ENCODE measurements around the gene RAB11FIP3.

The RAB11FIP3 gene

GRCh38 chr16:564690-565418, 139.4 kb downstream of the RAB11FIP3 start:
- Histone ChIP-seq H3K4me1 (ENCODE audit: control insufficient read depth, insufficient read depth, low read depth, low read length) (peaks cover 54% of the 10 kb centered on the region), H2AK5ac (ENCODE audit: low read length, severe bottlenecking) (peak overlapping the region; percentile 33), H3K9ac (ENCODE audit: low read length) (no peak overlapping the region), H3K4me2 (ENCODE audit: low read length, poor library complexity, severe bottlenecking) (no peak overlapping the region), H2BK5ac (ENCODE audit: low read depth, low read length, poor library complexity, severe bottlenecking) (no peak overlapping the region), H4K91ac (ENCODE audit: low read length) (no peak overlapping the region), H2BK12ac (ENCODE audit: low read length in 2 of 2) (no peak overlapping the region), H3K27ac (ENCODE audit: low read length, poor library complexity, severe bottlenecking) (no peak overlapping the region), H3K9me3 (ENCODE audit: control insufficient read depth, low read length) (no peaks in the 10 kb centered on the region), H2AFZ (ENCODE audit: low read depth, low read length) (no peak overlapping the region), H3K4ac (ENCODE audit: low read depth in 1 of 2, low read length in 2 of 2) (no peak overlapping the region), H3K79me1 (replicated peaks; ENCODE audit: low read length, poor library complexity, severe bottlenecking) (no peaks in the 10 kb centered on the region), H3K4me3 (ENCODE audit: insufficient read depth in 1 of 2, low read depth in 1 of 2, low read length in 2 of 2) (no peak overlapping the region), H3K18ac (ENCODE audit: low read depth in 1 of 2, low read length in 2 of 2) (peak overlapping the region in 1 of 2 experiments; percentile 5), H2BK120ac (ENCODE audit: low read depth, low read length) (no peak overlapping the region), H3K14ac (ENCODE audit: low read length in 2 of 2) (no peak overlapping the region), H3K27me3 (ENCODE audit: control insufficient read depth in 1 of 2, insufficient read depth in 1 of 2, low read length in 2 of 2) (peaks cover 17 to 23% of the 10 kb centered on the region in 2 experiments), H3K36me3 (ENCODE audit: control insufficient read depth in 1 of 2, insufficient read depth in 2 of 2, low read depth in 1 of 2, low read length in 2 of 2) (no peaks in the 10 kb centered on the region), H4K8ac (ENCODE audit: low read length) (peak overlapping the region; percentile 47), H3K23ac (ENCODE audit: low read length in 2 of 2) (no peak overlapping the region), H2BK15ac (ENCODE audit: low read depth, poor library complexity, severe bottlenecking) (peak overlapping the region; percentile 70)
- 89% methylated on average over 42 of the region's 42 CpGs for WGBS
- no peak for DNase-seq

- peak overlapping the region in 1 of 2 experiments; percentile 53 for H3K14ac ChIP-seq (ENCODE audit: low read length in 2 of 2)
- H3K79me1 ChIP-seq (replicated peaks; ENCODE audit: low read length, poor library complexity, severe bottlenecking): no peaks in the 10 kb centered on the region
- H2BK120ac ChIP-seq (ENCODE audit: low read depth, low read length): no peak overlapping the region
- H2BK15ac ChIP-seq (ENCODE audit: low read depth, poor library complexity, severe bottlenecking): no peak overlapping the region
- H3K4me3 ChIP-seq (ENCODE audit: insufficient read depth in 1 of 2, low read depth in 1 of 2, low read length in 2 of 2): peak overlapping the region in 1 of 2 experiments; percentile 28
- H3K9me3 ChIP-seq (ENCODE audit: control insufficient read depth, low read length): no peaks in the 10 kb centered on the region
- peak overlapping the region; percentile 30 for H2AK5ac ChIP-seq (ENCODE audit: low read length, severe bottlenecking)
- 56% methylated on average over 22 of the region's 35 CpGs for WGBS
- peak overlapping the region; percentile 95 for H4K8ac ChIP-seq (ENCODE audit: low read length)
- no peak overlapping the region for H3K9ac ChIP-seq (ENCODE audit: low read length)
- no peak for DNase-seq
- H3K18ac ChIP-seq (ENCODE audit: low read depth in 1 of 2, low read length in 2 of 2): peak overlapping the region; percentile 72 to 86
- H3K4me2 ChIP-seq (ENCODE audit: low read length, poor library complexity, severe bottlenecking): peak overlapping the region; percentile 37
- peak overlapping the region; percentile 9 to 90 for H2BK12ac ChIP-seq (ENCODE audit: low read length in 2 of 2)
- peak overlapping the region; percentile 24 to 39 for H3K4ac ChIP-seq (ENCODE audit: low read depth in 1 of 2, low read length in 2 of 2)
- no peak overlapping the region for H2AFZ ChIP-seq (ENCODE audit: low read depth, low read length)
- peak overlapping the region in 1 of 2 experiments; percentile 61 for H3K23ac ChIP-seq (ENCODE audit: low read length in 2 of 2)
- peaks cover 51% of the 10 kb centered on the region for H3K4me1 ChIP-seq (ENCODE audit: control insufficient read depth, insufficient read depth, low read depth, low read length)
- H2BK5ac ChIP-seq (ENCODE audit: low read depth, low read length, poor library complexity, severe bottlenecking): peak overlapping the region; percentile 20
- no peaks in the 10 kb centered on the region for H3K36me3 ChIP-seq (ENCODE audit: control insufficient read depth in 1 of 2, insufficient read depth in 2 of 2, low read depth in 1 of 2, low read length in 2 of 2)
- H3K27ac ChIP-seq (ENCODE audit: low read length, poor library complexity, severe bottlenecking): peak overlapping the region; percentile 40
- H3K27me3 ChIP-seq (ENCODE audit: control insufficient read depth in 1 of 2, insufficient read depth in 1 of 2, low read length in 2 of 2): peaks cover 17 to 23% of the 10 kb centered on the region in 2 experiments
- H4K91ac ChIP-seq (ENCODE audit: low read length): peak overlapping the region; percentile 65
Measured at GRCh38 chr16:565419-566330, 140.2 kb downstream of the RAB11FIP3 start.

- peak; percentile 71 for DNase-seq
- WGBS: 49% methylated on average over 26 of the region's 26 CpGs
- Histone ChIP-seq H3K9ac (ENCODE audit: low read length) (peak within 1 kb of the TSS; percentile 74), H3K4me2 (ENCODE audit: low read length, poor library complexity, severe bottlenecking) (peak within 1 kb of the TSS; percentile 37), H2AFZ (ENCODE audit: low read depth, low read length) (no peak within 1 kb of the TSS), H3K36me3 (ENCODE audit: control insufficient read depth in 1 of 2, insufficient read depth in 2 of 2, low read depth in 1 of 2, low read length in 2 of 2) (no peaks in the 10 kb centered on the region), H2AK5ac (ENCODE audit: low read length, severe bottlenecking) (peak within 1 kb of the TSS; percentile 88), H2BK5ac (ENCODE audit: low read depth, low read length, poor library complexity, severe bottlenecking) (peak within 1 kb of the TSS; percentile 20), H2BK15ac (ENCODE audit: low read depth, poor library complexity, severe bottlenecking) (peak within 1 kb of the TSS; percentile 71), H4K8ac (ENCODE audit: low read length) (peak within 1 kb of the TSS; percentile 97), H3K14ac (ENCODE audit: low read length in 2 of 2) (peak within 1 kb of the TSS in 1 of 2 experiments; percentile 53), H3K4me1 (ENCODE audit: control insufficient read depth, insufficient read depth, low read depth, low read length) (peaks cover 58% of the 10 kb centered on the region), H2BK12ac (ENCODE audit: low read length in 2 of 2) (peak within 1 kb of the TSS; percentile 75 to 90), H3K23ac (ENCODE audit: low read length in 2 of 2) (peak within 1 kb of the TSS in 1 of 2 experiments; percentile 61), H3K27ac (ENCODE audit: low read length, poor library complexity, severe bottlenecking) (peak within 1 kb of the TSS; percentile 40), H3K18ac (ENCODE audit: low read depth in 1 of 2, low read length in 2 of 2) (peak within 1 kb of the TSS; percentile 72 to 86), H3K4ac (ENCODE audit: low read depth in 1 of 2, low read length in 2 of 2) (peak within 1 kb of the TSS; percentile 75 to 76), H3K27me3 (ENCODE audit: control insufficient read depth in 1 of 2, insufficient read depth in 1 of 2, low read length in 2 of 2) (peaks cover 7 to 13% of the 10 kb centered on the region in 2 experiments), H3K79me1 (replicated peaks; ENCODE audit: low read length, poor library complexity, severe bottlenecking) (no peaks in the 10 kb centered on the region), H2BK120ac (ENCODE audit: low read depth, low read length) (peak within 1 kb of the TSS; percentile 88), H4K91ac (ENCODE audit: low read length) (peak within 1 kb of the TSS; percentile 77), H3K4me3 (ENCODE audit: insufficient read depth in 1 of 2, low read depth in 1 of 2, low read length in 2 of 2) (peak within 1 kb of the TSS; percentile 28 to 63), H3K9me3 (ENCODE audit: control insufficient read depth, low read length) (no peaks in the 10 kb centered on the region)
Measured at GRCh38 chr16:566475-567372, 141.3 kb downstream of the RAB11FIP3 start, which contains the start of gene NHLRC4. NHLRC4 (plus strand) TSS chr16:567005; CDS start chr16:568048, 1,043 bp downstream.

Data from mesenchymal stem cell (in vitro differentiated cells and primary cell).